Thoracic aorta (tissue), 2 donors: ENCODE data around the gene ELL. TPM values are rescaled to one million over a fixed set of nuclear protein-coding genes. Genes with fewer than 3 reads are reported as not detected.

Experiments
- ATAC-seq: fragments of 150-250 bp; one replicate; pipeline ENCODE4 v1.8.0; 2017; ENCODE audit warnings: low read depth; ENCODE audit not compliant: insufficient number of reproducible peaks, low FRiP score
- DNase-seq: peaks from one replicate; pipeline ENCODE4 v3.0.0-alpha.2; 2020; ENCODE audit warnings: low spot score
- H3K27ac ChIP-seq, 2 donors: fragments of 200-600 bp; sonication (generic); 1 replicate in 1 of 2; 2 replicates in 1 of 2; pipeline ENCODE4 v1.5.1; 2016; ENCODE audit warnings: mild to moderate bottlenecking in 2 of 2, moderate library complexity in 2 of 2
- H3K27me3 ChIP-seq: fragments of 200-600 bp; sonication (generic); replicated peaks from 2 replicates; pipeline ENCODE4 v1.6.0; 2016; ENCODE audit warnings: mild to moderate bottlenecking; ENCODE audit not compliant: insufficient read depth
- H3K36me3 ChIP-seq: fragments of 200-600 bp; sonication (generic); one replicate; pipeline ENCODE4 v1.5.1; 2016
- H3K4me1 ChIP-seq, 2 donors: fragments of 200-600 bp; sonication (generic); 1 replicate in 1 of 2; 2 replicates in 1 of 2; pipeline versions ENCODE4 v1.5.1 to v1.6.0; 2016; ENCODE audit warnings: low read depth in 2 of 2, mild to moderate bottlenecking in 1 of 2; ENCODE audit not compliant: control insufficient read depth in 1 of 2
- H3K4me3 ChIP-seq: fragments of 200-600 bp; sonication (generic); 2 replicates; pipeline ENCODE4 v1.5.1; 2016; ENCODE audit warnings: mild to moderate bottlenecking
- H3K9me3 ChIP-seq: fragments of 200-600 bp; sonication (generic); 2 replicates; pipeline ENCODE4 v1.5.1; 2016
- CTCF ChIP-seq: fragments of 200-600 bp; sonication (generic); IDR thresholded peaks from one replicate; pipeline ENCODE4 v1.5.1; 2019; ENCODE audit warnings: antibody characterized with exemption
- total RNA-seq, 2 donors: library from RNA; depleted of rRNA; stranded (reverse); fragments of >200 nt; gene quantifications; one replicate each; pipeline versions ENCODE4 v1.1.0 to v1.2.3, GENCODE V29; 2016

The ELL gene
- total RNA-seq, 2 donors from 2014 or later, result 28.3 to 35.0 TPM

- no peak for TF ChIP-seq CTCF
- no peaks in the 10 kb centered on the region for H3K36me3 ChIP-seq
- DNase-seq, result no peak
- no peaks in the 10 kb centered on the region for H3K9me3 ChIP-seq
- no peak overlapping the region for H3K27ac ChIP-seq
- ATAC-seq, result no peak
- no peaks in the 10 kb centered on the region for H3K27me3 ChIP-seq
- peaks cover 28 to 67% of the 10 kb centered on the region in 2 donors for H3K4me1 ChIP-seq
- no peak overlapping the region for H3K4me3 ChIP-seq
Measured at GRCh38 chr19:18493440-18494266, 28.2 kb downstream of the ELL start.

GRCh38 chr19:18491995-18492953, 29.6 kb downstream of the ELL start:
- Histone ChIP-seq H3K27ac (no peak overlapping the region), H3K9me3 (no peaks in the 10 kb centered on the region), H3K27me3 (no peaks in the 10 kb centered on the region), H3K4me1 (peaks cover 37 to 73% of the 10 kb centered on the region in 2 donors), H3K36me3 (no peaks in the 10 kb centered on the region), H3K4me3 (no peak overlapping the region)
- DNase-seq (no peak), ATAC-seq (no peak)
- no peak for TF ChIP-seq CTCF

- Histone ChIP-seq H3K27ac (no peak overlapping the region), H3K4me1 (peaks cover 47 to 73% of the 10 kb centered on the region in 2 donors), H3K9me3 (no peaks in the 10 kb centered on the region), H3K4me3 (no peak overlapping the region), H3K27me3 (no peaks in the 10 kb centered on the region), H3K36me3 (no peaks in the 10 kb centered on the region)
- no peak for DNase-seq
- no peak for TF ChIP-seq CTCF
- ATAC-seq, result no peak
Measured at GRCh38 chr19:18490728-18491127, 31.1 kb downstream of the ELL start.

- Histone ChIP-seq H3K9me3 (no peaks in the 10 kb centered on the region), H3K36me3 (no peaks in the 10 kb centered on the region), H3K4me1 (peaks cover 50 to 72% of the 10 kb centered on the region in 2 donors), H3K27me3 (no peaks in the 10 kb centered on the region), H3K4me3 (no peak overlapping the region), H3K27ac (no peak overlapping the region)
- ATAC-seq (no peak), DNase-seq (no peak)
- TF ChIP-seq CTCF, result no peak
Measured at GRCh38 chr19:18489627-18490184, 32.2 kb downstream of the ELL start.
